ENCODE results near the gene SYNDIG1L.

SYNDIG1L gene

GRCh38 chr14:74472601-74473000 lies 46.6 kb upstream of the SYNDIG1L start:
- H3K9me3 ChIP-seq (ENCODE audit: insufficient read depth, low read depth, low read length) = no peaks in the 10 kb centered on the region
- H2AFZ ChIP-seq (ENCODE audit: low read length) = no peak overlapping the region
- TF ChIP-seq EZH2phosphoT487 (IDR thresholded peaks at IDR 0.05; ENCODE audit: borderline replicate concordance) = no peak
- H3K4me1 ChIP-seq (ENCODE audit: insufficient read depth, low read length, poor library complexity, severe bottlenecking) = no peaks in the 10 kb centered on the region
- no peaks in the 10 kb centered on the region for H3K79me2 ChIP-seq (ENCODE audit: insufficient read depth, low read length)
- H3F3A ChIP-seq (ENCODE audit: low read depth) = no peaks in the 10 kb centered on the region
- no peak overlapping the region for H3K4me2 ChIP-seq (ENCODE audit: low read depth, low read length, poor library complexity, severe bottlenecking)
- no peaks in the 10 kb centered on the region for H3K9me2 ChIP-seq (replicated peaks; ENCODE audit: low read depth, low read length)
- no peak overlapping the region for H3K9ac ChIP-seq (ENCODE audit: low read depth, low read length, poor library complexity, severe bottlenecking)
- no peaks in the 10 kb centered on the region for H3K27me3 ChIP-seq (ENCODE audit: insufficient read depth, low read length, poor library complexity, severe bottlenecking)
- H3K36me3 ChIP-seq (ENCODE audit: insufficient read depth, low read length) = no peaks in the 10 kb centered on the region
- no peaks in the 10 kb centered on the region for H4K20me1 ChIP-seq (ENCODE audit: insufficient read depth, low read length, poor library complexity, severe bottlenecking)
- H3K4me3 ChIP-seq (ENCODE audit: low read length, poor library complexity, severe bottlenecking) = no peak overlapping the region

DNA sequence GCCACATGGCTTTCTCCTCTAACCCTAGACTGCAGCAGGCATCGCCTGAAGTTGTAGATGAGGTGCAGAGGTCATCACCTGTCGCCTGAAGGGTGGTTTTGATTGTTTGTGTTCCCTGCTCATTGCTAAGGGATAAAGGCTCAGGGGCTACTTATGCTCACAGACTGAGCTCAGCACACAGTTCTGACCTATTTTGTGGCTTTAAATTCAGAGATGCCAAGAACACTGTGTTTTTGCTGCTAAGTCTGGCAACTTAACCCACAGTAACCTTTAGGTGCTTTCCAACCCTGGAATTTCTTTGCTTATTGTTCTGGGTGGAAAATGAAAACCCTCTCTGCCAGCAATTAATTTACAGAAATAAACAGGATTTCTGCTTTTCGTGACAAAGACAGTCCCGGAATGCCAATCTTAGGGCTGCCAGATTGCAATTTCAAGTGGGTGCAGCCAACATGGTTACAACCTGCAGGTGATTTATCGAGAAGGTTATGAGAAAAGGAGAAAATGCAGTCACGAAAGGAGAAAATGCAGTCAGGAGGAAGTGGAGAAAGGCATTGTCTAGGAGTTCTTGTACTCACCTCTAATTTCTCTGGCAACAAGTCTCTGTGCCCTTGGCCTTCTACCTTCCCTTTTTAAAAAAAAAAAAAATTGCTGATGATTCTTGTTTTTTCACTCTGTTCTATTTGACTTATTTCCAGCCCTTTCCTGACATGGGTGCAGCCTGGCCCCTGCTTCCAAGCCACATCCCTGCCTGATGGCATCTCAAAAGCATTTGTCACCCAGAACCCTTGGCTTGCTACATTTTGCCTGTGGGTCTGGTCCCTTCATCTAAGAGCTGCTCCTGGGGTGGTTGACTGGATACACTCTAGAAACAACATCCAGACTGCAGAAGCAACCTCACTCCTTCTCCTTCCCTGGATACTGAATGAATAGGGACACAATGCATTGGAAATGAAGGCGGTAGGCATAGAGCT lies 43.8 kb upstream of the SYNDIG1L start:
- no peaks in the 10 kb centered on the region for H4K20me1 ChIP-seq (ENCODE audit: insufficient read depth, low read length, poor library complexity, severe bottlenecking)

GRCh38 chr14:74468513-74468912 lies 42.5 kb upstream of the SYNDIG1L start:
- Histone ChIP-seq H3F3A (ENCODE audit: low read depth) (no peaks in the 10 kb centered on the region), H3K9me3 (ENCODE audit: insufficient read depth, low read depth, low read length) (no peaks in the 10 kb centered on the region), H3K36me3 (ENCODE audit: insufficient read depth, low read length) (no peaks in the 10 kb centered on the region), H4K20me1 (ENCODE audit: insufficient read depth, low read length, poor library complexity, severe bottlenecking) (no peaks in the 10 kb centered on the region), H3K9ac (ENCODE audit: low read depth, low read length, poor library complexity, severe bottlenecking) (no peak overlapping the region), H3K79me2 (ENCODE audit: insufficient read depth, low read length) (no peaks in the 10 kb centered on the region), H3K4me2 (ENCODE audit: low read depth, low read length, poor library complexity, severe bottlenecking) (no peak overlapping the region), H3K9me2 (replicated peaks; ENCODE audit: low read depth, low read length) (no peaks in the 10 kb centered on the region), H3K27me3 (ENCODE audit: insufficient read depth, low read length, poor library complexity, severe bottlenecking) (no peaks in the 10 kb centered on the region), H3K4me1 (ENCODE audit: insufficient read depth, low read length, poor library complexity, severe bottlenecking) (no peaks in the 10 kb centered on the region), H2AFZ (ENCODE audit: low read length) (no peak overlapping the region), H3K4me3 (ENCODE audit: low read length, poor library complexity, severe bottlenecking) (no peak overlapping the region)
- TF ChIP-seq EZH2phosphoT487 (IDR thresholded peaks at IDR 0.05; ENCODE audit: borderline replicate concordance) = no peak
- TF ChIP-seq, protein P1, sequence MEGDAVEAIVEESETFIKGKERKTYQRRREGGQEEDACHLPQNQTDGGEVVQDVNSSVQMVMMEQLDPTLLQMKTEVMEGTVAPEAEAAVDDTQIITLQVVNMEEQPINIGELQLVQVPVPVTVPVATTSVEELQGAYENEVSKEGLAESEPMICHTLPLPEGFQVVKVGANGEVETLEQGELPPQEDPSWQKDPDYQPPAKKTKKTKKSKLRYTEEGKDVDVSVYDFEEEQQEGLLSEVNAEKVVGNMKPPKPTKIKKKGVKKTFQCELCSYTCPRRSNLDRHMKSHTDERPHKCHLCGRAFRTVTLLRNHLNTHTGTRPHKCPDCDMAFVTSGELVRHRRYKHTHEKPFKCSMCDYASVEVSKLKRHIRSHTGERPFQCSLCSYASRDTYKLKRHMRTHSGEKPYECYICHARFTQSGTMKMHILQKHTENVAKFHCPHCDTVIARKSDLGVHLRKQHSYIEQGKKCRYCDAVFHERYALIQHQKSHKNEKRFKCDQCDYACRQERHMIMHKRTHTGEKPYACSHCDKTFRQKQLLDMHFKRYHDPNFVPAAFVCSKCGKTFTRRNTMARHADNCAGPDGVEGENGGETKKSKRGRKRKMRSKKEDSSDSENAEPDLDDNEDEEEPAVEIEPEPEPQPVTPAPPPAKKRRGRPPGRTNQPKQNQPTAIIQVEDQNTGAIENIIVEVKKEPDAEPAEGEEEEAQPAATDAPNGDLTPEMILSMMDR (conservative IDR thresholded peaks at IDR 0.05; ENCODE audit: low read length) = no peak

More for the DNA sequence above, 43.8 kb upstream of the SYNDIG1L start:
- Histone ChIP-seq H3K9me2 (replicated peaks; ENCODE audit: low read depth, low read length) (no peaks in the 10 kb centered on the region), H3K9ac (ENCODE audit: low read depth, low read length, poor library complexity, severe bottlenecking) (no peak overlapping the region), H3K79me2 (ENCODE audit: insufficient read depth, low read length) (no peaks in the 10 kb centered on the region), H3K9me3 (ENCODE audit: insufficient read depth, low read depth, low read length) (no peaks in the 10 kb centered on the region), H3K27me3 (ENCODE audit: insufficient read depth, low read length, poor library complexity, severe bottlenecking) (no peaks in the 10 kb centered on the region), H3K4me1 (ENCODE audit: insufficient read depth, low read length, poor library complexity, severe bottlenecking) (no peaks in the 10 kb centered on the region), H3K4me3 (ENCODE audit: low read length, poor library complexity, severe bottlenecking) (no peak overlapping the region), H2AFZ (ENCODE audit: low read length) (no peak overlapping the region), H3K36me3 (ENCODE audit: insufficient read depth, low read length) (no peaks in the 10 kb centered on the region), H3F3A (ENCODE audit: low read depth) (no peaks in the 10 kb centered on the region), H3K4me2 (ENCODE audit: low read depth, low read length, poor library complexity, severe bottlenecking) (no peak overlapping the region)
- TF ChIP-seq EZH2phosphoT487 (IDR thresholded peaks at IDR 0.05; ENCODE audit: borderline replicate concordance) = no peak

- H3K79me2 ChIP-seq (ENCODE audit: insufficient read depth, low read length) = no peaks in the 10 kb centered on the region
- no peaks in the 10 kb centered on the region for H3K27me3 ChIP-seq (ENCODE audit: insufficient read depth, low read length, poor library complexity, severe bottlenecking)
- no peak overlapping the region for H3K4me2 ChIP-seq (ENCODE audit: low read depth, low read length, poor library complexity, severe bottlenecking)
Observed at GRCh38 chr14:74465335-74465734, 39.3 kb upstream of the SYNDIG1L start.

More at GRCh38 chr14:74465335-74465734, 39.3 kb upstream of the SYNDIG1L start:
- Histone ChIP-seq H3K4me3 (ENCODE audit: low read length, poor library complexity, severe bottlenecking) (no peak overlapping the region), H2AFZ (ENCODE audit: low read length) (no peak overlapping the region), H3F3A (ENCODE audit: low read depth) (no peaks in the 10 kb centered on the region), H3K9me3 (ENCODE audit: insufficient read depth, low read depth, low read length) (no peaks in the 10 kb centered on the region), H3K4me1 (ENCODE audit: insufficient read depth, low read length, poor library complexity, severe bottlenecking) (no peaks in the 10 kb centered on the region), H3K9me2 (replicated peaks; ENCODE audit: low read depth, low read length) (no peaks in the 10 kb centered on the region), H4K20me1 (ENCODE audit: insufficient read depth, low read length, poor library complexity, severe bottlenecking) (no peaks in the 10 kb centered on the region), H3K9ac (ENCODE audit: low read depth, low read length, poor library complexity, severe bottlenecking) (no peak overlapping the region), H3K36me3 (ENCODE audit: insufficient read depth, low read length) (no peaks in the 10 kb centered on the region)
- no peak for TF ChIP-seq EZH2phosphoT487 (IDR thresholded peaks at IDR 0.05; ENCODE audit: borderline replicate concordance)
- TF ChIP-seq, protein P1 (conservative IDR thresholded peaks at IDR 0.05; ENCODE audit: low read length) = no peak; the same call in 1 of the 2 replicates

All from Loucy (cell line).